NCI-H2107 treated with DMSO at 0.1 percent for 48 hours (cell line): ENCODE data around the gene LSM3.

ENCODE experiments used
- DNase-seq: peaks from one replicate; lab custom pipeline; 2025; ENCODE audit not compliant: unreplicated experiment; lab: John Stamatoyannopoulos, UW

The LSM3 gene

GRCh38 chr3:14239940-14240339 lies 61.3 kb downstream of the LSM3 start:
- no peak for DNase-seq

- DNase-seq = no peak
Observed at GRCh38 chr3:14240366-14240765, 61.7 kb downstream of the LSM3 start.

- DNase-seq = no peak
Observed at GRCh38 chr3:14241716-14242115, 63.1 kb downstream of the LSM3 start.

- no peak for DNase-seq
Observed at GRCh38 chr3:14242490-14243311, 64.1 kb downstream of the LSM3 start.

DNA sequence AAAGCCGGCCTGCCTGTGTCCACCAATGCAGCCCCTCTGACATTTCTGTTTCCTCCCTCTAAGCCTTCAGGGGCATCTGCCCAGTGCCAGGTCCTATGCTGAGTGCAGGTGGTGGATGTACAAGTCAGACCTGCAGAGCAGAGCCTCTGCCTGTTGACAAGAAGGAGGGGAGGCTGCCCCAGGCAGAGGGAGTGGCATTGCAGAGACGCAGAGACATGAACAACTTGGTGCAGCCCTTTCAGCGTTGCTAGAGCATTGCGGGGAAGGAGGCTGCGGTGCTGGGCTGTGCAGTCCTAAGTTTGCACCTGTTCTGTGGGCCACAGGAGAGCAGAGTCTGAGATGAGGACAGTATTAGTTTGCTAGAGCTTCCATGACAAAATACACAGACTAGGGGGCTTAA lies 65.2 kb downstream of the LSM3 start:
- no peak for DNase-seq

DNA sequence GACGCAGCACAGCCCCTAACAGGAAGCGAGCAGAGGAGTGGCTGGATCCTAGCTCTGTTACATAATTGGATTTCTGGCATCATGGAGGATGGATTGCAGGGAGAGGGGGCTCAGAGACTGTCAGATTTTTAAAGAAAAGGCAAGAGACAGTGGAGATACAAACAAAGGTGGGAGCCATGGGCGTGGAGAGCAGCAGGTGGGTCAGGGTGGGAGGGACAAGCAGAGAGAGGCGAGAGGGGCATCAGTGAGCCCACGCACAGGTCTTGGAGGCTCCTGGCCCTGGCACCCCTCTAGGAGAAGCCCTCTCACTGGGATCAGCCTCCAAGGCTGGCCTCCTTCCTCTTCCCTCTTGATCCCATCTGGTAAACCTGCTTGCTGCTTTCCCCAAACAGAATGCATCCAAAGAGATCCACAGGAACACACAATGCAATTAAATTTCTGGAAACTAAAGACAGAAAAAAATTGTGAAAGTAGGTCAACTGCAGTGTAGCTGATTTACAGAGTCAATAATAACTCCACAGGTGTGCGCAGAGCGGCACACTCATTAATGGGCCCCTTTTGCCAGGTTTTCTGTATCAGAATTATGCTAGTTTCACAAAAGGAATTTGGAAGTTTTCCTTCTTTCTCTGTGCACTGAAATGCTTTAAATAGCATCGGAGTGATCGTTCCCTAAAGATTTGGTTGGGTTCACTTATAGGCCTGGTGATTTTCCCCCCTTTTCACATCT lies 66.1 kb downstream of the LSM3 start:
- no peak for DNase-seq

GRCh38 chr3:14245248-14245639 lies 66.6 kb downstream of the LSM3 start:
- DNase-seq = no peak

- no peak for DNase-seq
Observed at GRCh38 chr3:14245822-14246221, 67.2 kb downstream of the LSM3 start.

- DNase-seq = no peak
Observed at GRCh38 chr3:14246414-14246813, 67.8 kb downstream of the LSM3 start.

GRCh38 chr3:14248477-14248848 lies 69.8 kb downstream of the LSM3 start:
- DNase-seq = no peak

GRCh38 chr3:14248849-14249523 lies 70.4 kb downstream of the LSM3 start:
- no peak for DNase-seq
